ENCODE data around the gene CASP5. TPM values are rescaled to one million over a fixed set of nuclear protein-coding genes. Genes with fewer than 3 reads are reported as not detected.

The CASP5 gene
- total RNA-seq, 1 experiment from 2014 or later = not detected

- TF ChIP-seq ZNF532 (CRISPR knock-in tag; IDR thresholded peaks at IDR 0.05; ENCODE audit: borderline replicate concordance) = no peak
- TF ChIP-seq ARID4B (CRISPR knock-in tag; IDR thresholded peaks at IDR 0.05; ENCODE audit: borderline replicate concordance) = no peak
- TF ChIP-seq MXD4 (CRISPR knock-in tag; IDR thresholded peaks at IDR 0.05; ENCODE audit: borderline replicate concordance) = no peak
- no peak for TF ChIP-seq HMGXB4 (CRISPR knock-in tag; IDR thresholded peaks at IDR 0.05)
- no peak for TF ChIP-seq SMAD3 (CRISPR knock-in tag; IDR thresholded peaks at IDR 0.05; ENCODE audit: borderline replicate concordance)
- TF ChIP-seq MLX (CRISPR knock-in tag; IDR thresholded peaks at IDR 0.05) = no peak
- TF ChIP-seq FOXK1 (CRISPR knock-in tag; IDR thresholded peaks at IDR 0.05) = no peak
- TF ChIP-seq ETV6 (CRISPR knock-in tag; IDR thresholded peaks at IDR 0.05) = no peak
- no peak for TF ChIP-seq MAX (CRISPR knock-in tag; IDR thresholded peaks at IDR 0.05)
- TF ChIP-seq ZNF671 (CRISPR knock-in tag; IDR thresholded peaks at IDR 0.05) = no peak
- TF ChIP-seq ATF3 (CRISPR knock-in tag; conservative IDR thresholded peaks at IDR 0.05) = no peak
Measured at GRCh38 chr11:104965735-104966134, 57.2 kb downstream of the CASP5 start (continued).

- Mint-ChIP-seq H3K27ac (no peak overlapping the region), H3K4me3 (no peak overlapping the region), H3K9me3 (peaks cover 50% of the 10 kb centered on the region), H3K27me3 (ENCODE audit: low read depth) (no peaks in the 10 kb centered on the region), H3K4me1 (peaks cover 20% of the 10 kb centered on the region), H3K36me3 (peaks cover 36% of the 10 kb centered on the region)
- ChIA-PET CTCF (no interaction called here), POLR2A (no interaction called here)
- ATAC-seq (no peak), DNase-seq (ENCODE audit: low spot score) (no peak)
- TF ChIP-seq ZNF219 (CRISPR knock-in tag; IDR thresholded peaks at IDR 0.05; ENCODE audit: borderline replicate concordance) (no peak), SP1 (CRISPR knock-in tag; conservative IDR thresholded peaks at IDR 0.05) (no peak)
Measured at GRCh38 chr11:104964247-104964646, 58.7 kb downstream of the CASP5 start.

Data from WTC11 (cell line).